ENCODE measurements around the gene XRCC3.

Gene XRCC3

GRCh38 chr14:103675957-103676356, 39.3 kb downstream of the XRCC3 start:
- Mint-ChIP-seq H3K36me3 (ENCODE audit: low read depth) (peaks cover 67% of the 10 kb centered on the region), H3K27ac (no peak overlapping the region), H3K4me1 (peaks cover 11% of the 10 kb centered on the region), H3K9me3 (no peaks in the 10 kb centered on the region), H3K4me3 (no peak overlapping the region), H3K27me3 (ENCODE audit: low read depth, poor library complexity) (no peaks in the 10 kb centered on the region)
- no peak for DNase-seq
- TF ChIP-seq CTCF (IDR thresholded peaks at IDR 0.05): no peak

GRCh38 chr14:103671911-103672310, 43.3 kb downstream of the XRCC3 start:
- H3K36me3 Mint-ChIP-seq (ENCODE audit: low read depth): peaks cover 65% of the 10 kb centered on the region

GRCh38 chr14:103669370-103669769, 45.9 kb downstream of the XRCC3 start:
- DNase-seq: no peak
- H3K9me3 Mint-ChIP-seq: no peaks in the 10 kb centered on the region
- peaks cover 14% of the 10 kb centered on the region for H3K4me1 Mint-ChIP-seq
- TF ChIP-seq CTCF (IDR thresholded peaks at IDR 0.05): no peak
- peaks cover 65% of the 10 kb centered on the region for H3K36me3 Mint-ChIP-seq (ENCODE audit: low read depth)
- no peak overlapping the region for H3K27ac Mint-ChIP-seq
- H3K4me3 Mint-ChIP-seq: no peak overlapping the region
- H3K27me3 Mint-ChIP-seq (ENCODE audit: low read depth, poor library complexity): no peaks in the 10 kb centered on the region

More at GRCh38 chr14:103671911-103672310, 43.3 kb downstream of the XRCC3 start:
- H3K27me3 Mint-ChIP-seq (ENCODE audit: low read depth, poor library complexity): no peaks in the 10 kb centered on the region
- H3K4me3 Mint-ChIP-seq: no peak overlapping the region
- H3K27ac Mint-ChIP-seq: peak overlapping the region; percentile 80
- H3K4me1 Mint-ChIP-seq: peaks cover 14% of the 10 kb centered on the region
- no peak for TF ChIP-seq CTCF (IDR thresholded peaks at IDR 0.05)
- no peaks in the 10 kb centered on the region for H3K9me3 Mint-ChIP-seq
- DNase-seq: no peak

- H3K4me1 Mint-ChIP-seq: peaks cover 14% of the 10 kb centered on the region
- no peak for DNase-seq
- no peaks in the 10 kb centered on the region for H3K9me3 Mint-ChIP-seq
- peaks cover 68% of the 10 kb centered on the region for H3K36me3 Mint-ChIP-seq (ENCODE audit: low read depth)
- H3K27me3 Mint-ChIP-seq (ENCODE audit: low read depth, poor library complexity): no peaks in the 10 kb centered on the region
- peak overlapping the region; percentile 36 for H3K27ac Mint-ChIP-seq
- no peak for TF ChIP-seq CTCF (IDR thresholded peaks at IDR 0.05)
- no peak overlapping the region for H3K4me3 Mint-ChIP-seq
Observed at GRCh38 chr14:103668117-103668516, 47.1 kb downstream of the XRCC3 start.

- TF ChIP-seq CTCF (IDR thresholded peaks at IDR 0.05): no peak
- Mint-ChIP-seq H3K27ac (no peak overlapping the region), H3K4me3 (no peak overlapping the region), H3K4me1 (peaks cover 14% of the 10 kb centered on the region), H3K27me3 (ENCODE audit: low read depth, poor library complexity) (no peaks in the 10 kb centered on the region), H3K36me3 (ENCODE audit: low read depth) (peaks cover 65% of the 10 kb centered on the region), H3K9me3 (no peaks in the 10 kb centered on the region)
- DNase-seq: no peak
Observed at GRCh38 chr14:103667671-103668070, 47.6 kb downstream of the XRCC3 start.

GRCh38 chr14:103663506-103663905, 51.7 kb downstream of the XRCC3 start:
- Mint-ChIP-seq H3K4me3 (no peak overlapping the region), H3K27me3 (ENCODE audit: low read depth, poor library complexity) (no peaks in the 10 kb centered on the region), H3K9me3 (no peaks in the 10 kb centered on the region), H3K27ac (peak overlapping the region; percentile 89), H3K36me3 (ENCODE audit: low read depth) (peaks cover 67% of the 10 kb centered on the region), H3K4me1 (no peaks in the 10 kb centered on the region)
- no peak for TF ChIP-seq CTCF (IDR thresholded peaks at IDR 0.05)
- no peak for DNase-seq

Data from nephron progenitor cell (in vitro differentiated cells).